Smooth muscle cell of the coronary artery (primary cell): Measurements from ENCODE around the gene PSMD5. TPM values are rescaled to one million over a fixed set of nuclear protein-coding genes. Genes with fewer than 3 reads are reported as not detected.

Experiments
- total RNA-seq: library from RNA; depleted of rRNA; stranded (reverse); fragments of >200 nt; gene quantifications from 2 replicates; pipeline ENCODE4 v1.2.3, GENCODE V29; 2014; ENCODE audit warnings: low replicate concordance

PSMD5 gene
- total RNA-seq: 7.7 and 18.1 TPM in 2 replicates

DNA sequence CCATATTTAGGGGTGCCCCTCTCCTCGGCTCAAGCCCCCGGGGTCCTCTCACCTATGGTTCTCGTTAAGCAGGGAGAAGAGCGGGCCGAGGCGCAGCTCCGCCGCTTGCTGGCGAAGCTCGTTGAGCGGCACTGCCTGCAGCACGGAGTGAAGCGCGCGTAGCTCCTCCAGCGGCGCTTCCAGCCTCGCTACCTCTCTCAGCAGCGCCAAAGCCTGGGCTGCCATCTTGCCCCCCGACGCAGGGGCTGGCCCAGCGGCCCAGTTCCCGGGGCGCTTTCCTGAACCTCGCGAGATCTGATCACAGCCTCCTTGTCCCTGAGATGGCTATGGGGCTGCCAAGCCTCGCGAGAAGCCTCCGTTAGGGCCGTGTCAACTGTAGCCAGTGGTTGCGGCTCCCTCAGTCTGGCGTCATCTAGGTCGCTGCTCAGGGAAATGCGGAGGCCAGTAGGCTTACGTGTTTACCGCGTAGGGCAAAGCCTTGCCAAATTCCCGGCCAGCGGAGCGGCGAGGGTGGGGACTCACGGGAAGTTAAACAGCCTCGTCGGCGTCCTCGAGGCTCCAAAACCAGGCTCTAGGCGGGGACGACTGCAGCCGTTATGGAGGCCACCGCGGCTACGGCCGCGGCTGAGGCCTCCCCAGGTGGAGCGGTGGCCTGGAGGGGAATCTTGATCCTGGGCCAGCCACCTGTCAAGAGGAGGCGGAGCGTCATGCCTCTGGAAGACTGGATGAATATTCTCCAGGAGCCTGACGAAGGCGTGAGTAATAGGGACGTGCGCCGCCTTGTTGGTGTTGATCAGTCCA lies at the start of gene PSMD5:
TSS of gene PSMD5 (minus strand) at position 238 of the 801 bp plus-strand sequence. CDS start at position 225, 13 bp downstream.

GRCh38 chr9:120876842-120877240 lies 34.1 kb upstream of the PSMD5 start, which contains the start of gene PHF19:
Gene PHF19, minus strand, starts transcription at chr9:120877188. Its CDS starts 2,447 bp downstream, at chr9:120874741.

DNA sequence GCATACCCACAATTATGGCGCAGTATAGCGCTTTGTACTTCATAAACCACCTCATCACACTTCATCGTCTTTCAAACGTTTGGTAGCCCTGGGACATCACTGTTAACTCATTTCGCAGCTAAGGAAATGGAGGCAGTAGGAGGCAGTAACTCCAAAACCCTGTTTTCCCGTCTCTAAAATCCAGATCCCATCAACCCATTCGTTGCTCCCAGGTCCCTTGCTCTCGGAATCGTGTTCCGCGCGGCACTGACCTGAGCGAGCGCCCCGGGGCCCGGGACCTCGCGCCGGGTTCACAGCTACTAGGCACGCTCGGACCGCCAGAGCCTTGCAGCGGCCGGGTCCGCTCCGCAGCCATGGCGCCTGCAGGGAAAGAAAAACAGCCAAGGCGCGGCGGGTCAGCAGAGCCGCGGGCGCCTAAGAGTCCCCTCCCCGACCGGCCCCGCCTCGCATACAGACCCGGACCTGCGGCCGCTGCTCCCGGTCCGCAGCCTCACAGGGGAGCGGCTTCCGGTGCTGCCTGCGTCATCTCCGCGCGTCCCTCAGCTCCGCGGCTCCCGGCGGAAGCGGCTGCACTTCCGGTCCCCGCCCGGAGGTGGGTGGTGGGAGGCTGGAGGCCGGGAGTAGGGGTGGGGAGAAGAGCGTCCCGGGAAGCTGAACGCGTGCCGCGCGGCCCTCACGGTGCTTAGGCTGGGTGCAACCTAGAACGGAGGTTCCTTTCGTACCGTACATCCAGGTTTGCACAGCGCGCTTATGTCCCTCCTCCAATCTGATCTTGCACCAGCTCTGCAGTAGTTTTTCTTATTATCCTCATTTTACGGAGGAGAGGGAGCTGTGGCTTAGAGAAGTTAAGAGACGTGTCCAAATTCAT lies 49.6 kb downstream of the PSMD5 start, which contains the start of gene FBXW2:
TSS of gene FBXW2 (minus strand) at position 519 of the 868 bp plus-strand sequence. CDS start 5,158 bp downstream, outside the sequence.

Other genes with a start within 250 kb of the PSMD5 start
- gene MEGF9, start 128.5 kb downstream of the PSMD5 start, total RNA-seq: 4.1 and 6.8 TPM in 2 replicates
- gene FBXW2, start 49.5 kb downstream of the PSMD5 start, total RNA-seq: 18.6 and 20.7 TPM in 2 replicates
- 11.3 and 23.4 TPM in 2 replicates for gene PHF19, start 34.3 kb upstream of the PSMD5 start, total RNA-seq
- gene TRAF1, start 83.9 kb upstream of the PSMD5 start, total RNA-seq: 1.6 TPM in 2 replicates
- 2.2 and 3.7 TPM in 2 replicates for gene C5, start 207.4 kb upstream of the PSMD5 start, total RNA-seq
- gene CNTRL, start 232.0 kb upstream of the PSMD5 start, total RNA-seq: 4.3 and 4.6 TPM in 2 replicates